BJ (cell line): ENCODE data around the gene RHOU. TPM values are rescaled to one million over a fixed set of nuclear protein-coding genes. Genes with fewer than 3 reads are reported as not detected.

Experiments
- CTCF ChIA-PET: fragments of 350-600 bp; formaldehyde crosslinking; extraction: SDS; loops from one replicate; lab custom pipeline; 2021; ENCODE audit warnings: antibody characterized with exemption, inconsistent platforms; lab: Yijun Ruan, JAX
- POLR2A ChIA-PET: fragments of 300-600 bp; sonication (Branson Sonifier 250); formaldehyde crosslinking; extraction: SDS; loops from one replicate; lab custom pipeline; 2021; ENCODE audit warnings: antibody characterized with exemption; lab: Charles Lee
- DNase-seq: peaks from one replicate; pipeline ENCODE4 v3.0.0-alpha.2; 2011; ENCODE audit warnings: low read depth
- H3K27me3 ChIP-seq: 2 replicates; pipeline ENCODE4 v1.6.0; 2011; ENCODE audit warnings: low read length; ENCODE audit not compliant: control insufficient read depth, insufficient read depth
- H3K36me3 ChIP-seq: 2 replicates; pipeline ENCODE4 v1.5.1; 2011; ENCODE audit warnings: low read length; ENCODE audit not compliant: control insufficient read depth, insufficient read depth
- H3K4me3 ChIP-seq: 2 replicates; pipeline ENCODE4 v1.5.1; 2011; ENCODE audit warnings: low read depth, mild to moderate bottlenecking, control low read depth, low read length
- CTCF ChIP-seq: IDR thresholded peaks from 2 replicates; pipeline ENCODE4 v1.5.1; 2011; ENCODE audit warnings: low read depth, mild to moderate bottlenecking, control low read depth, inconsistent platforms, low read length, moderate library complexity; ENCODE audit not compliant: insufficient read depth
- polyA plus RNA-seq: library from polyadenylated mRNA; depleted of rRNA; stranded (reverse); fragments of >200 nt; gene quantifications from 2 replicates; pipeline ENCODE4 v1.2.3, GENCODE V29; 2011

The RHOU gene
- polyA plus RNA-seq, 1 experiment, result 0.42 TPM

GRCh38 chr1:228778466-228778865 is 43.2 kb downstream of the RHOU start:
- no peak for TF ChIP-seq CTCF
- ChIA-PET CTCF (interaction anchor here (0.6 kb wide), 1 partner anchor 43 kb away, joined by 4 read pairs; no protein-coding TSS in a partner anchor), POLR2A (no interaction called here)
- Histone ChIP-seq H3K36me3 (no peaks in the 10 kb centered on the region), H3K27me3 (no peaks in the 10 kb centered on the region), H3K4me3 (no peak overlapping the region)
- DNase-seq, result no peak

GRCh38 chr1:228778961-228779360 is 43.7 kb downstream of the RHOU start:
- DNase-seq, result no peak
- Histone ChIP-seq H3K36me3 (no peaks in the 10 kb centered on the region), H3K4me3 (no peak overlapping the region), H3K27me3 (no peaks in the 10 kb centered on the region)
- ChIA-PET POLR2A (no interaction called here), CTCF (interaction anchor here (0.6 to 1.1 kb wide), 2 partner anchors 17 to 43 kb away, joined by 3 to 4 read pairs; no protein-coding TSS in a partner anchor)
- no peak for TF ChIP-seq CTCF

GRCh38 chr1:228781161-228781808 is 46.0 kb downstream of the RHOU start:
- 0 out of 2 replicates have a peak, but pooled peaks cover 2% of the 10 kb centered on the region for H3K27me3 ChIP-seq
- no peak for TF ChIP-seq CTCF
- H3K4me3 ChIP-seq, result no peak overlapping the region
- ChIA-PET POLR2A (no interaction called here), CTCF (no interaction called here)
- no peaks in the 10 kb centered on the region for H3K36me3 ChIP-seq
- DNase-seq, result peak; percentile 28

DNA sequence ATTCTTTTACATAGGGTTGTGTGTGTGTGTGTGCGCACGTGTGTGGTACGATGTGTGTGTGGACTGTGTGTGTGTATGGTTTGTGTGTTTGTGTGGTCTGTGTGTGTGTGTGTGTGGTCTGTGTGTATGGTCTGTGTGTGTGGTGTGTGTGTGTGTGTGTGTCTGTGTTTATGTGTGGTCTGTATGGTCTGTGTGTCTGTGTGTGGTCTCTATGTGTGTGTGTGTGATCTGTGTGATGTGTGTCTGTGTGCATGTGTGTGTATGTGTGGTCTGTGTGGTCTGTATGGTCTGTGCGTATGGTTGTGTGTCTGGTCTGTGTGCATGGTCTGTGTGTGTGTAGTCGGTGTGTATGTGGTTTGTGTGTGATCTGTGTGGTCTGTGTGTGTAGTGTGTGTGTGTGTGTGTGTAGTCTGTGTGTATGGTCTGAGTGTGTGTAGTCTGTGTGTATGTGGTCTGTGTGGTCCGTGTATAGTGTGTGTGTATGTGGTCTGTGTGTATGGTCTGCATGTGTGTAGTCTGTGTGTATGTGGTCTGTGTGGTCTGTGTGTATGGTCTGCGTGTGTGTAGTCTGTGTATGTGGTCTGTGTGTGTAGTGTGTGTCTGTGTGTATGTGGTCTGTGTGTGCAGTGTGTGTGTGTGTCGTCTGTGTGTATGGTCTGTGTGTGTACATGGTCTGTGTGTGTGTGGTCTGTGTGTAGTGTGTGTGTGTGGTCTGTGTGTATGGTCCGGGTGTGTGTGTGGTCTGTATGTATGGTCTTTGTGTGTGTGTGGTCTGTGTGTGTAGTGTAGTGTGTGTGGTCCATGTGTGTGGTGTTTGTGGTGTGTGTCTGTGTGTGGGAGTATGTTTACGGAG is 46.8 kb downstream of the RHOU start:
- H3K36me3 ChIP-seq, result no peaks in the 10 kb centered on the region
- DNase-seq, result no peak
- no peak overlapping the region for H3K4me3 ChIP-seq
- ChIA-PET CTCF (no interaction called here), POLR2A (no interaction called here)
- H3K27me3 ChIP-seq, result 0 out of 2 replicates have a peak, but pooled peaks cover 2% of the 10 kb centered on the region
- no peak for TF ChIP-seq CTCF
